ENCODE data around the gene AGBL1.

GRCh38 chr15:86725628-86726027 lies 646.0 kb downstream of the AGBL1 start:
- TF ChIP-seq POLR2AphosphoS5 (IDR thresholded peaks at IDR 0.05) (no peak), POLR2A (IDR thresholded peaks at IDR 0.05) (no peak), CTCF (IDR thresholded peaks at IDR 0.05) (no peak), EP300 (IDR thresholded peaks at IDR 0.05; ENCODE audit: low read depth) (no peak)

All from transverse colon (tissue), 4 donors.